Trophoblast cell (in vitro differentiated cells and primary cell): ENCODE data around the gene CD274.

ENCODE experiments used
- DNase-seq, 2 donors: peaks; one replicate each; pipeline ENCODE4 v3.0.0-alpha.2; 2016
- H2AFZ ChIP-seq: 2 replicates; pipeline ENCODE4 v1.6.1; 2013; ENCODE audit warnings: low read length, moderate library complexity, mild to moderate bottlenecking; ENCODE audit not compliant: insufficient read depth, poor library complexity
- H2AK5ac ChIP-seq: 2 replicates; pipeline ENCODE4 v1.6.1; 2013; ENCODE audit warnings: mild to moderate bottlenecking, low read length
- H2BK120ac ChIP-seq: 2 replicates; pipeline ENCODE4 v1.6.1; 2013; ENCODE audit warnings: low read length, mild to moderate bottlenecking, moderate library complexity; ENCODE audit not compliant: insufficient read depth, poor library complexity
- H2BK12ac ChIP-seq: 2 replicates; pipeline ENCODE4 v1.6.1; 2013; ENCODE audit warnings: mild to moderate bottlenecking, low read length, moderate library complexity
- H2BK5ac ChIP-seq: 2 replicates; pipeline ENCODE4 v1.6.1; 2013; ENCODE audit warnings: low read length, low read depth, moderate library complexity, mild to moderate bottlenecking; ENCODE audit not compliant: poor library complexity
- H3K14ac ChIP-seq: 2 replicates; pipeline ENCODE4 v1.6.1; 2013; ENCODE audit warnings: mild to moderate bottlenecking, low read length
- H3K18ac ChIP-seq: 2 replicates; pipeline ENCODE4 v1.6.1; 2013; ENCODE audit warnings: mild to moderate bottlenecking, low read length
- H3K23ac ChIP-seq: 2 replicates; pipeline ENCODE4 v1.6.1; 2013; ENCODE audit warnings: low read length
- H3K27ac ChIP-seq: 2 replicates; pipeline ENCODE4 v1.5.1; 2013; ENCODE audit warnings: low read depth, mild to moderate bottlenecking, inconsistent platforms, low read length, moderate library complexity
- H3K27me3 ChIP-seq: 2 replicates; pipeline ENCODE4 v1.6.1; 2013; ENCODE audit warnings: inconsistent platforms, mild to moderate bottlenecking, low read length, moderate library complexity; ENCODE audit not compliant: insufficient read depth
- H3K36me3 ChIP-seq, 2 experiments: 1 replicate in 1 of 2; 2 replicates in 1 of 2; pipeline ENCODE4 v1.6.1; 2013; ENCODE audit warnings: low read length in 2 of 2, mild to moderate bottlenecking in 2 of 2, moderate library complexity in 1 of 2; ENCODE audit not compliant: insufficient read depth in 2 of 2, control insufficient read depth in 1 of 2
- H3K4ac ChIP-seq: 2 replicates; pipeline ENCODE4 v1.6.1; 2013; ENCODE audit warnings: low read depth, mild to moderate bottlenecking, low read length, moderate library complexity
- H3K4me1 ChIP-seq, 2 experiments: 1 replicate in 1 of 2; 2 replicates in 1 of 2; pipeline ENCODE4 v1.6.1; 2013; ENCODE audit warnings: low read length in 2 of 2, mild to moderate bottlenecking in 2 of 2, moderate library complexity in 1 of 2; ENCODE audit not compliant: insufficient read depth in 2 of 2, control insufficient read depth in 1 of 2
- H3K4me2 ChIP-seq: 2 replicates; pipeline ENCODE4 v1.6.1; 2013; ENCODE audit warnings: inconsistent platforms, mild to moderate bottlenecking, low read length, moderate library complexity
- H3K4me3 ChIP-seq: 2 replicates; pipeline ENCODE4 v1.5.1; 2013; ENCODE audit warnings: mild to moderate bottlenecking, low read depth, low read length, inconsistent platforms
- H3K79me1 ChIP-seq: one replicate; pipeline ENCODE4 v1.6.1; 2013; ENCODE audit warnings: low read length
- H3K79me2 ChIP-seq: 2 replicates; pipeline ENCODE4 v1.6.1; 2013; ENCODE audit warnings: low read length, mild to moderate bottlenecking; ENCODE audit not compliant: control insufficient read depth, insufficient read depth, poor library complexity
- H3K9ac ChIP-seq: 2 replicates; pipeline ENCODE4 v1.6.1; 2013; ENCODE audit warnings: mild to moderate bottlenecking, low read length
- H3K9me3 ChIP-seq: 2 replicates; pipeline ENCODE4 v1.6.1; 2013; ENCODE audit warnings: low read depth, mild to moderate bottlenecking, control low read depth, inconsistent platforms, low read length; ENCODE audit not compliant: insufficient read depth
- H4K12ac ChIP-seq: 2 replicates; pipeline ENCODE4 v1.6.1; 2013; ENCODE audit warnings: low read depth, mild to moderate bottlenecking, low read length, moderate library complexity
- H4K8ac ChIP-seq: 2 replicates; pipeline ENCODE4 v1.6.1; 2013; ENCODE audit warnings: low read depth, mild to moderate bottlenecking, low read length, moderate library complexity
- H4K91ac ChIP-seq: one replicate; pipeline ENCODE4 v1.6.1; 2013; ENCODE audit warnings: low read depth, mild to moderate bottlenecking, low read length, moderate library complexity
- WGBS: extraction: QIAGEN DNeasy Blood & Tissue Kit; methylation state at CpG from one replicate; pipeline ENCODE4 v1.1.7; 2013; ENCODE audit warnings: missing lambda C conversion rate; ENCODE audit not compliant: insufficient read length, insufficient coverage; ENCODE audit errors: extremely low coverage; 5-methylcytosine and 5-hydroxymethylcytosine counted together

CD274 gene

DNA sequence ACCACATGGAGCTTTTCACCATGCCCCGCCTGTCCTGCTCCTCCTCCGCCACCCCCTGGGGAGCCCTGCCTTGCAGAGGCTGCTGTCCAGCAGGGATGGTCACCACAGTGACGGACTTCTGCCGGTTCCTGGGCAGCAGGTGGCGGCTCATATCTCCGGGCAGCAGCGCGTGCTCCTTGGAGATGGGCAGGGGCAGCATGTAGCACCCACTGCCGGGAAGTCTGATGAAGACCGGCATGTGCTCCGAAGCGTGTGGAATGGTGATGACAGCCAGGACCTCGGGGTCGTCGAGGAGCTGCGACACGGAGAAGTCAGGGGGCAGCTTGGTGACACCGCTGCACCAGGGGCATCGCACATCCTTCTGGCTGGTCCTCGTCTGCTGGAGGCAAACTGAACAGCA, 31.9 kb upstream of the CD274 start:
- Histone ChIP-seq H2BK5ac (no peak overlapping the region), H3K9ac (no peak overlapping the region), H3K36me3 (peaks cover 0 to 5% of the 10 kb centered on the region in 2 experiments), H4K91ac (no peak overlapping the region), H2AFZ (no peak overlapping the region), H3K4me3 (no peak overlapping the region), H3K23ac (no peak overlapping the region), H2AK5ac (no peak overlapping the region), H2BK12ac (no peak overlapping the region), H3K79me2 (no peaks in the 10 kb centered on the region), H3K79me1 (no peaks in the 10 kb centered on the region), H4K12ac (peak overlapping the region; percentile 0), H3K4ac (no peak overlapping the region), H4K8ac (no peak overlapping the region), H3K4me1 (no peaks in the 10 kb centered on the region), H3K14ac (no peak overlapping the region), H3K27me3 (no peaks in the 10 kb centered on the region), H3K18ac (no peak overlapping the region), H3K9me3 (no peaks in the 10 kb centered on the region), H3K27ac (no peak overlapping the region), H3K4me2 (no peak overlapping the region), H2BK120ac (no peak overlapping the region)
- no CpG with 5 or more reads among the region's 20 CpGs for WGBS
- no peak for DNase-seq

DNA sequence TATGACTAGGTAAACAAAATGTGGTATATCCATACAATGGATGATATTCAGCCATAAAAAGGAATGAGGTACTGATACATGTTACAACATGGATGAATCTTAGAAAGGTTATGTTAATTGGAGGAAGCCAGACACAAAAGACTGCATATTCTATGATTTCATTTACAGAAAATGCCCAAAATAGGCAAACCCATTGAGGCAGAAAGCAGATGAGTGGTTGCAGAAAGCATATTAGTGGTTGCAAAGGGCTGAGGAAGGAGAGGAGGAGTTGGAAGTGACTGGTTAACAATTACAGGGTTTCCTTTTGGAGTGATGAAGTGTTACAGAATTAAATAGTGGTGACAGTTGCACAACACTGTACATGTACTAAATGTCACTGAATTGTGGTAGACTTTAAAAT, 30.4 kb upstream of the CD274 start:
- Histone ChIP-seq H2BK5ac (no peak overlapping the region), H3K4me2 (no peak overlapping the region), H3K18ac (no peak overlapping the region), H3K4me3 (no peak overlapping the region), H3K79me1 (no peaks in the 10 kb centered on the region), H4K8ac (no peak overlapping the region), H3K4ac (no peak overlapping the region), H3K4me1 (no peaks in the 10 kb centered on the region), H3K23ac (no peak overlapping the region), H4K91ac (no peak overlapping the region), H2BK120ac (no peak overlapping the region), H2AK5ac (no peak overlapping the region), H3K9me3 (no peaks in the 10 kb centered on the region), H3K79me2 (no peaks in the 10 kb centered on the region), H3K9ac (no peak overlapping the region), H3K14ac (no peak overlapping the region), H3K27ac (no peak overlapping the region), H2AFZ (no peak overlapping the region), H3K36me3 (peaks cover 0 to 5% of the 10 kb centered on the region in 2 experiments), H4K12ac (no peak overlapping the region), H3K27me3 (no peaks in the 10 kb centered on the region), H2BK12ac (no peak overlapping the region)
- DNase-seq, result no peak

DNA sequence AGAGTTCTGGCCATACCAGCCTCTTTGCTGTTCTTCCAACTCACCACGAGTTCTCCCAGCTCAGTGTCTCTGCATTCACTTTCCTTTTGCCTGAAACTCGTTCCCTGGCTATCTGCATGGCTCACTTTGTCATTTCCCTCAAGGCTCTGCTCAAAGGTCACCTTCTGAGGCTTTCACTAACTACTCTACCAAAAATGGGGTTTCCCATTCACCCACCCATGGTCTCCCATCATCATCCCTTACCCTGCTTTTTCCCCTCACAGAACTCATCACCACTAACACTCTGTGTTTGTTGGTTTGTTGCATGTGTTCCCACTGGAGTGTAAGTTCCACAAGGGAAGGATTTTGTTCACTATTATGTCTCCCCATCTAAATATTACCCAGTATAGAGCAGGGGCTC, 29.2 kb upstream of the CD274 start:
- Histone ChIP-seq H3K4ac (no peak overlapping the region), H3K14ac (no peak overlapping the region), H4K12ac (no peak overlapping the region), H2AFZ (no peak overlapping the region), H2BK12ac (no peak overlapping the region), H3K4me3 (no peak overlapping the region), H3K23ac (no peak overlapping the region), H3K36me3 (peaks cover 0 to 5% of the 10 kb centered on the region in 2 experiments), H4K91ac (no peak overlapping the region), H4K8ac (no peak overlapping the region), H3K27ac (no peak overlapping the region), H3K9ac (no peak overlapping the region), H2AK5ac (no peak overlapping the region), H3K9me3 (no peaks in the 10 kb centered on the region), H3K4me1 (no peaks in the 10 kb centered on the region), H3K27me3 (no peaks in the 10 kb centered on the region), H3K79me1 (no peaks in the 10 kb centered on the region), H3K4me2 (no peak overlapping the region), H3K79me2 (no peaks in the 10 kb centered on the region), H2BK5ac (no peak overlapping the region), H2BK120ac (no peak overlapping the region), H3K18ac (no peak overlapping the region)
- WGBS, result no CpG with 5 or more reads among the region's 2 CpGs
- no peak for DNase-seq

DNA sequence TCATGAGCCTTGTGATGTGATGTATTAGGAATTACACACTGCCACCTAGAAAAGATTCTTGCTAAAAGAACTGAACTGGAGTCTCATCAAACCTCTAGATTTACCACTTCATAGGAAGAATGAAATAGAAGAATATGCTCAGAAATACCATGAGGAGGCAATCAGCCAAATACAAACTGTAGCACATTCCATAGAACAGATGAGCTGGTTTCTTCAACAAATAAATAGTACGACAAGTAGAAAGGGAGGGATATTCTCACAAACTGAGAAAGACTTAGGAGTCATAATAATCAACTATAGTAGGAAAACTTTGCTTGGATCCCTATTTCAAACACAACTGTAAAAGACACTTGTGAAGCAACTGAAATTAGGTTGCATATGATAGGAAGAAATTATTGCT, 28.1 kb upstream of the CD274 start:
- no peaks in the 10 kb centered on the region for H3K9me3 ChIP-seq
- H3K27ac ChIP-seq, result no peak overlapping the region
- no peak overlapping the region for H3K9ac ChIP-seq
- no peak overlapping the region for H2BK5ac ChIP-seq
- no peak overlapping the region for H3K4me3 ChIP-seq
- no peak overlapping the region for H2AK5ac ChIP-seq
- no peak overlapping the region for H4K12ac ChIP-seq
- H3K4me2 ChIP-seq, result no peak overlapping the region
- H2AFZ ChIP-seq, result no peak overlapping the region
- DNase-seq, result no peak
- no peak overlapping the region for H4K8ac ChIP-seq
- no peaks in the 10 kb centered on the region for H3K27me3 ChIP-seq
- H3K4me1 ChIP-seq, result no peaks in the 10 kb centered on the region
- H3K79me2 ChIP-seq, result no peaks in the 10 kb centered on the region
- no peak overlapping the region for H3K14ac ChIP-seq
- no peak overlapping the region for H3K18ac ChIP-seq
- H4K91ac ChIP-seq, result no peak overlapping the region
- H2BK12ac ChIP-seq, result no peak overlapping the region
- H3K23ac ChIP-seq, result no peak overlapping the region
- H3K36me3 ChIP-seq, result peaks cover 0 to 5% of the 10 kb centered on the region in 2 experiments
- H3K79me1 ChIP-seq, result no peaks in the 10 kb centered on the region
- no peak overlapping the region for H2BK120ac ChIP-seq
- WGBS, result no CpG with 5 or more reads among the region's 1 CpG
- H3K4ac ChIP-seq, result no peak overlapping the region
